Measurements from ENCODE around the gene BIN2.
A peak's percentile ranks its signal among the peaks of the same experiment; 100 is the strongest.

The BIN2 gene

DNA sequence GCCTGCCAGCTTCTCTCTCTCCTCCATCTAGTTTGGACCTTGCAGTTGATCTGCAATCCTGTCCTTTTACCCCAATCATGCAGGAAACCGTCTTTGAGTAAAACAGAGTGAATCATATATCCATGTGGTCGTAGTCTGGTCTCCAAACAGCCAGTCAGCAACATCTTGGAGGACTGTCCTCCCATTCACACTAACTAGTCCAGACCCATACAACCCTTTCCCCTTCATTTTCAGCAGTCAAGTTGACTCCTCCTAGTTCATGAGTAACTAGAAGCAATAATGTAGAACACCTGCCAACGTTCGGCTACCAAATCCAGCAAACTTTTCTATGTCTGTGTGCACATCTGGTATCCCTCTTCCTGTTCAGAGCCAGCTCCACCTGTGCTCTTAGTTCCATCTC is 10.8 kb upstream of the BIN2 start:
- Mint-ChIP-seq H3K27me3 (peaks cover 2% of the 10 kb centered on the region), H3K9me3 (no peaks in the 10 kb centered on the region), H3K36me3 (no peaks in the 10 kb centered on the region), H3K4me3 (no peak overlapping the region), H3K27ac (no peak overlapping the region), H3K4me1 (peaks cover 14% of the 10 kb centered on the region)
- no peak for DNase-seq (ENCODE audit: low spot score in 2 of 2)
- ATAC-seq (ENCODE audit: low read depth), result no peak

GRCh38 chr12:51333536-51333935 is 9.6 kb upstream of the BIN2 start:
- DNase-seq (ENCODE audit: low spot score in 2 of 2), result no peak
- Mint-ChIP-seq H3K9me3 (no peaks in the 10 kb centered on the region), H3K27ac (no peak overlapping the region), H3K4me3 (no peak overlapping the region), H3K36me3 (no peaks in the 10 kb centered on the region), H3K27me3 (peaks cover 2% of the 10 kb centered on the region), H3K4me1 (peaks cover 18% of the 10 kb centered on the region)
- ATAC-seq (ENCODE audit: low read depth), result no peak

DNA sequence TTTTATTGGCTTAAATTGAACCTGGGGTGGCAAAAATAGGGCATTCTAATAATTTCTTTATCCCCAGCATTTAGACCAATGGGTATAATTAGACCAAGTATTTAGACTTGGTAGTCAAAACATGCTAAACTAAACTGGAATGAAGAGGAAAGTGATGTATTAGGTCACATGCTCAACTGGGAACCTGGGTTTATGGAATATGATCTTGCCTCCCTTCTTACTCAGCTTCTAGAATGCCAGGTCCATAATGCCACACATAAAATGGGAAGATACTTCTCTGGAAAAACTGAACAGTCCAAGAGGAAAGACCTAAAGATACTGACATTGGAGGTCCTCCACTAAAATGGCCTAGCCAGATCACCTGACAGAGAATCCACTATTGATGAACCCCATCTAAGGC is 6.2 kb upstream of the BIN2 start:
- no peaks in the 10 kb centered on the region for H3K9me3 Mint-ChIP-seq
- no peak for ATAC-seq (ENCODE audit: low read depth)
- no peaks in the 10 kb centered on the region for H3K27me3 Mint-ChIP-seq
- DNase-seq (ENCODE audit: low spot score in 2 of 2), result no peak
- H3K4me3 Mint-ChIP-seq, result peak overlapping the region; percentile 2
- H3K4me1 Mint-ChIP-seq, result peaks cover 29% of the 10 kb centered on the region
- H3K36me3 Mint-ChIP-seq, result no peaks in the 10 kb centered on the region
- H3K27ac Mint-ChIP-seq, result no peak overlapping the region

GRCh38 chr12:51329742-51330141 is 5.8 kb upstream of the BIN2 start:
- H3K27me3 Mint-ChIP-seq, result no peaks in the 10 kb centered on the region
- no peak overlapping the region for H3K27ac Mint-ChIP-seq
- peaks cover 34% of the 10 kb centered on the region for H3K4me1 Mint-ChIP-seq

DNA sequence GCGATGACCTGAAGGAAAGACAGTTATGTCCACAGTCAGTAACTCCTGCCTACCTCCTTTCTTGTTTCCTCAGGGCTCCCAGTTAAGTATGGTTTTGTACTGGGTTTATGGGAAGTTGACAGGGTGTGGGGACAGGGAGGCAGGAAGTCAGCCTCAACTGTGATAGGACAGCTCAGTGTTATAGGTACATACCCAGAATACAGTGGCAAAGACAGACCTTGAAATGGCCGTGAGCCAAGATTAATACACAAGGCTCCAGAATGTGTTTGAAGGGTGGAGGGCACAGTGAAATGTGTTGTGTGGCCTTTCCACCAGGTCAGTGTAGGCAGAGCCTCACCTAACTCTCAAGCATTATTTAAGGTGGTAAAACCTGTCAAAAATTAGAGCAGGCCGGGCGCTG is 4.6 kb upstream of the BIN2 start:
- H3K4me3 Mint-ChIP-seq, result no peak overlapping the region
- ATAC-seq (ENCODE audit: low read depth), result no peak

More at GRCh38 chr12:51329742-51330141, 5.8 kb upstream of the BIN2 start:
- Mint-ChIP-seq H3K4me3 (peak overlapping the region; percentile 2), H3K9me3 (no peaks in the 10 kb centered on the region), H3K36me3 (peaks cover 1% of the 10 kb centered on the region)
- ATAC-seq (ENCODE audit: low read depth) (no peak), DNase-seq (ENCODE audit: low spot score in 2 of 2) (no peak)

GRCh38 chr12:51326698-51327439 is 2.9 kb upstream of the BIN2 start:
- H3K27ac Mint-ChIP-seq, result peak overlapping the region; percentile 58
- H3K4me3 Mint-ChIP-seq, result peak overlapping the region; percentile 21
- ATAC-seq (ENCODE audit: low read depth) (peak; percentile 40), DNase-seq (ENCODE audit: low spot score in 2 of 2) (peak in 1 of 2 donors; percentile 30)
- no peaks in the 10 kb centered on the region for H3K27me3 Mint-ChIP-seq
- H3K9me3 Mint-ChIP-seq, result no peaks in the 10 kb centered on the region
- peaks cover 46% of the 10 kb centered on the region for H3K4me1 Mint-ChIP-seq
- peaks cover 11% of the 10 kb centered on the region for H3K36me3 Mint-ChIP-seq

More for the DNA sequence above, 4.6 kb upstream of the BIN2 start:
- no peak overlapping the region for H3K27ac Mint-ChIP-seq
- peaks cover 1% of the 10 kb centered on the region for H3K36me3 Mint-ChIP-seq
- H3K27me3 Mint-ChIP-seq, result no peaks in the 10 kb centered on the region
- no peak for DNase-seq (ENCODE audit: low spot score in 2 of 2)
- H3K9me3 Mint-ChIP-seq, result no peaks in the 10 kb centered on the region
- peaks cover 34% of the 10 kb centered on the region for H3K4me1 Mint-ChIP-seq

DNA sequence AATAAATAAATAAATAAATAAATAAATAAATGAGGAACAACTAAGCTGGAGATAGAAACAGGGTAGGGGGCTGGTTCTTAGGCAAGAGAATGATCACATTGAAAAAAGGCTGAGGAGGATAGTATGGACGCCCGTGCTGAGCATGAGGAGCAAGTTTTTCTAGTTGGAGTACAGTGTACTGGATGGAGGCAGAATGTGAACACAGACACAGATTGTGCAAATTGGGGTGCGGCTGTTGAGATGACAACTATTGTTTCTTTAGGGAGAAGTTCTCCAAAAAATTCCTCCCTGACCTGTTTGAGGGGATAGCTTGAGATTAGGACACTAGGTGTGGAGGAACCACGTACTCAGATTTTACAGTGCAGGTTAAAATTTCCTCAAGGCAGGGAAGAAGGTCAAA is 979 bp upstream of the BIN2 start:
- Mint-ChIP-seq H3K27me3 (no peaks in the 10 kb centered on the region), H3K27ac (peak overlapping the region; percentile 79), H3K36me3 (peaks cover 14% of the 10 kb centered on the region), H3K4me1 (peaks cover 57% of the 10 kb centered on the region), H3K4me3 (peak overlapping the region; percentile 70), H3K9me3 (no peaks in the 10 kb centered on the region)
- ATAC-seq (ENCODE audit: low read depth) (no peak), DNase-seq (ENCODE audit: low spot score in 2 of 2) (no peak)

- Mint-ChIP-seq H3K27ac (peak overlapping the region; percentile 79), H3K27me3 (no peaks in the 10 kb centered on the region), H3K36me3 (peaks cover 14% of the 10 kb centered on the region), H3K4me3 (peak overlapping the region; percentile 88), H3K4me1 (peaks cover 61% of the 10 kb centered on the region), H3K9me3 (no peaks in the 10 kb centered on the region)
- DNase-seq (ENCODE audit: low spot score in 2 of 2) (peak; percentile 20 to 32), ATAC-seq (ENCODE audit: low read depth) (peak; percentile 43)
Observed at GRCh38 chr12:51323317-51323960, 535 bp downstream of the BIN2 start.

DNA sequence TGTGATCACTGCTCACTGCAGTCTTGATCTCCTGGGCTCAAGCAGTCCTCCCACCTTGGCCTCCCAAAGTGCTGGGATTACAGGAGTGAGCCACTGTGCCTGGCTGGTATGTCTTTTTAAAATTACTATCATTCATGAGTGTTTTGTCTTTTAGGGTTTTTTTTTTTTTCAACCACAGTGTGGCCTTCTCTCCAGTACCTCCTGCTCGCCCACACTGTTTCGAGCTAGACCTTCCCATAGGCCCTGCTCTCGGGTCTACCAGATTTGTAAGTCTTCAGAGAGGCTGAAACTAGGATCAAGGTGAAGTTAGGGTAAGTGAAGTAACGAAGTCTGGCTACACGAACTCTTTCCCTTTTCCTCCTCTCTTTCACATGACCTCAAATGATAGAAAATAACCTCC is 1.5 kb downstream of the BIN2 start:
- DNase-seq (ENCODE audit: low spot score in 2 of 2), result no peak
- Mint-ChIP-seq H3K4me1 (peaks cover 65% of the 10 kb centered on the region), H3K4me3 (peak overlapping the region; percentile 88), H3K27ac (peak overlapping the region; percentile 79), H3K9me3 (no peaks in the 10 kb centered on the region), H3K36me3 (peaks cover 14% of the 10 kb centered on the region), H3K27me3 (no peaks in the 10 kb centered on the region)
- ATAC-seq (ENCODE audit: low read depth), result no peak

DNA sequence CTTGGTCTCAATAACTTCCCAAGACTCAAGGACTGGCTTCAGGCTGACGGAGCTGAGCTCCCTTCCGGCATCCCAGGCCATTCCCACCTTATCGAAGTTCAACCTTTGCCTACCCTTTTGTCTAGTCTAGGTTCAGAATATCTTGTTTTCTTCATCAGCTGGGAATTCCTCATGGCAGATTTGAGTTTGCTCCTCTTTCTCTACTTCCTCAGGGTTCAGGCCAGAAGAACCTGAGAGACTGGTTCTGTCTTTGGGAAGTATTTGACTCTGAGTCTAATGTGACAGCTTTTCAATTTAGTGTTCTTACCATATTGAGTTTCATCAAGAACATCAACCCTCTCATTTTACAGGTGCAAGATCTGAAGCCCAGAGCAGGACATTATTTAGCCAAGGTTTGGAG is 2.1 kb downstream of the BIN2 start:
- Mint-ChIP-seq H3K36me3 (peaks cover 14% of the 10 kb centered on the region), H3K4me1 (peaks cover 65% of the 10 kb centered on the region), H3K27me3 (no peaks in the 10 kb centered on the region), H3K27ac (peak overlapping the region; percentile 79), H3K9me3 (no peaks in the 10 kb centered on the region), H3K4me3 (peak overlapping the region; percentile 66)
- ATAC-seq (ENCODE audit: low read depth) (no peak), DNase-seq (ENCODE audit: low spot score in 2 of 2) (no peak)

GRCh38 chr12:51320695-51321320 is 3.2 kb downstream of the BIN2 start:
- no peaks in the 10 kb centered on the region for H3K9me3 Mint-ChIP-seq
- peaks cover 60% of the 10 kb centered on the region for H3K4me1 Mint-ChIP-seq
- ATAC-seq (ENCODE audit: low read depth) (no peak), DNase-seq (ENCODE audit: low spot score in 2 of 2) (no peak)
- H3K27ac Mint-ChIP-seq, result peak overlapping the region; percentile 79
- peak overlapping the region; percentile 29 for H3K4me3 Mint-ChIP-seq
- H3K27me3 Mint-ChIP-seq, result no peaks in the 10 kb centered on the region
- peaks cover 17% of the 10 kb centered on the region for H3K36me3 Mint-ChIP-seq

DNA sequence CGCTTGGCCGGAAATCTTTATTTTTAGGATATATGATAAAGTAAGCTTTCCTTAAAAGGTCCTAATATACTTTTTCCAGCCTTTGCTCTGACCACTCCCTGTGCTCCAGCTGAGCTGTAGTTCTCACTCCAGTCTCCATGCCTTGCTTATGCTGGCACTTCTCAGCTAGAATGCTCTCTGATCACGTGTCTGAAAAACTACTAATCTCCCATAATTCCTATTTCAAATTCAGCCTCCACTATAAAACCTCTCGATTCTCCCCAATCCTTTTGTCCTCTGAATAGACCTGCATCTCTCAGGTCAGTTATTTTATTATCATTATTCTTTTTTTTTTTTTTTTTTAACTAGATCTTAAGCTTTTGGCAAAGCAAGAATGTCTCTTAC is 3.7 kb downstream of the BIN2 start:
- ATAC-seq (ENCODE audit: low read depth), result no peak
- Mint-ChIP-seq H3K27me3 (no peaks in the 10 kb centered on the region), H3K4me3 (peak overlapping the region; percentile 30), H3K4me1 (peaks cover 56% of the 10 kb centered on the region), H3K27ac (peak overlapping the region; percentile 79), H3K36me3 (peaks cover 17% of the 10 kb centered on the region), H3K9me3 (no peaks in the 10 kb centered on the region)
- DNase-seq (ENCODE audit: low spot score in 2 of 2), result no peak

DNA sequence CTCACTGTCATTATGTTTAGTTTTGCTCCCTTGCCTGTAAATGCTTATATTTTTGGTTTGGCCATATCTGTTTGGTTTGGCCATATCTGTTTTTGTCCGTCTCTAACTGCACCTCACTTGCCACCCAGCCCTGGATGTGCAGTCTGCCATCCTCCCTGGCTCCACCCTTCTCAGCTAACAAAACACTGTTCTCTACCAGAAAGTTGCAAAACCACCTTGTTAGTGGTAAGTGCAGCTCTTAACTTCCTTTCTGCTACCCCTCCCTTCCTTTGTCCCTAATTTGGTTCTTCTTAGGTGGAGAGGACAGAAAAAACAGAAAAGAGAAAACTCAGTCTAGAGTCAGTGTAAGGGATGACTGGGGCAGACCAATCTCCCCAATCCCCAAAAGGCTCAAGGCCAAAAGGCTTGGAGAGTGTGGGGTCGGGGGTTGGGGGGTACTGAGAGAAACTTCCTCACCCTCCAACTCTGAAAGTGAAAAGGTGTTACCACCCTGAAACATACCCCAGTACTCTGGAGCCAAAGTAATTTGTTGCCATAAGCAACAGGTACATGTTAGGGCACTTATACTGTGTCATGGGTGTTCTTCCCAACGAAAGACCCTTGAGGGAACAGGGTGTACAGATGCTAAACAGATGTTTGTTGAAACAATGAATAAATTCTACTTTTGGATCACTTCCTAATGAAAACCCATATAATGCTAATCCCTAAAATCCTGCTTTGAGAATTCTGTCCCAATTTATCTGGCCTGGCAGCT is 5.0 kb downstream of the BIN2 start:
- Mint-ChIP-seq H3K36me3 (peaks cover 16% of the 10 kb centered on the region), H3K9me3 (no peaks in the 10 kb centered on the region), H3K27me3 (no peaks in the 10 kb centered on the region), H3K4me1 (peaks cover 51% of the 10 kb centered on the region), H3K27ac (peak overlapping the region; percentile 79), H3K4me3 (peak overlapping the region; percentile 75)
- peak; percentile 74 for ATAC-seq (ENCODE audit: low read depth)
- DNase-seq (ENCODE audit: low spot score in 2 of 2), result peak in 1 of 2 donors; percentile 33
